Gastroesophageal sphincter (tissue), 4 donors: ENCODE measurements around the gene MYRIP. TPM values are rescaled to one million over a fixed set of nuclear protein-coding genes. Genes with fewer than 3 reads are reported as not detected.

ENCODE experiments used
- ATAC-seq: fragments of 150-250 bp; one replicate; pipeline ENCODE4 v1.9.1; 2016; ENCODE audit warnings: mild to moderate bottlenecking, moderate library complexity
- H3K27ac ChIP-seq, 4 donors: fragments of 200-600 bp; sonication (generic) in 3 of 4; 1 replicate in 3 of 4; 2 replicates in 1 of 4; pipeline ENCODE4 v1.5.1; 2016 to 2019
- H3K27me3 ChIP-seq: fragments of 200-600 bp; sonication (generic); one replicate; pipeline ENCODE4 v1.5.1; 2019
- H3K36me3 ChIP-seq, 2 donors: fragments of 200-600 bp; sonication (generic); one replicate each; pipeline ENCODE4 v1.5.1; 2019; ENCODE audit warnings: control low read depth in 1 of 2
- H3K4me1 ChIP-seq, 3 donors: fragments of 200-600 bp; sonication (generic); 1 replicate in 2 of 3; 2 replicates in 1 of 3; pipeline ENCODE4 v1.5.1; 2016 to 2019; ENCODE audit warnings: control low read depth in 2 of 3
- H3K4me3 ChIP-seq, 2 donors: fragments of 200-600 bp; sonication (generic); one replicate each; pipeline ENCODE4 v1.5.1; 2019; ENCODE audit warnings: mild to moderate bottlenecking in 1 of 2, moderate library complexity in 1 of 2
- H3K9me3 ChIP-seq, 3 donors: fragments of 200-600 bp; sonication (generic); one replicate each; pipeline ENCODE4 v1.5.1; 2017 to 2019; ENCODE audit warnings: control low read depth in 2 of 3
- CTCF ChIP-seq, 4 experiments: fragments of 200-600 bp in 2 of 4; fragments of 450-650 bp in 2 of 4; sonication (generic) in 1 of 4; IDR thresholded peaks; one replicate each; pipeline ENCODE4 v1.5.1; 2017 to 2019; ENCODE audit warnings: antibody characterized with exemption in 4 of 4, mild to moderate bottlenecking in 2 of 4, moderate library complexity in 2 of 4
- EP300 ChIP-seq: sonication (generic); formaldehyde crosslinking; IDR thresholded peaks from one replicate; pipeline ENCODE4 v1.6.1; 2017; ENCODE audit warnings: antibody characterized with exemption, mild to moderate bottlenecking
- POLR2A ChIP-seq, 2 donors: fragments of 450-650 bp; IDR thresholded peaks; one replicate each; pipeline ENCODE4 v1.6.1; 2017; ENCODE audit warnings: antibody characterized with exemption in 2 of 2, mild to moderate bottlenecking in 2 of 2, moderate library complexity in 1 of 2
- POLR2AphosphoS5 ChIP-seq: sonication (generic); formaldehyde crosslinking; IDR thresholded peaks from one replicate; pipeline ENCODE4 v1.6.1; 2017; ENCODE audit warnings: antibody characterized with exemption
- WGBS, 2 donors: methylation state at CpG; one replicate each; pipeline ENCODE4 v1.1.5; 2018; ENCODE audit warnings: low coverage in 1 of 2; 5-methylcytosine and 5-hydroxymethylcytosine counted together
- total RNA-seq, 4 donors: library from RNA; depleted of rRNA; stranded (reverse); fragments of >200 nt; gene quantifications; one replicate each; pipeline ENCODE4 v1.1.0, GENCODE V29; 2016

Gene MYRIP
- total RNA-seq, 4 donors from 2014 or later: 3.7 to 6.4 (median 5.0) TPM

GRCh38 chr3:40216471-40216870, 407.1 kb downstream of the MYRIP start:
- Histone ChIP-seq H3K4me3 (no peak overlapping the region), H3K27me3 (no peaks in the 10 kb centered on the region), H3K27ac (no peak overlapping the region), H3K36me3 (no peaks in the 10 kb centered on the region), H3K4me1 (no peaks in the 10 kb centered on the region), H3K9me3 (no peaks in the 10 kb centered on the region)
- ATAC-seq: no peak
- TF ChIP-seq CTCF (IDR thresholded peaks at IDR 0.05) (no peak), EP300 (no peak), POLR2A (IDR thresholded peaks at IDR 0.05) (no peak), POLR2AphosphoS5 (no peak)
- WGBS, 2 donors: 79 to 88% methylated on average over 2 of the region's 2 CpGs

GRCh38 chr3:40223856-40224255, 414.4 kb downstream of the MYRIP start:
- H3K4me1 ChIP-seq: peaks cover 0 to 3% (median 0%) of the 10 kb centered on the region in 3 donors

GRCh38 chr3:40224796-40225515, 415.5 kb downstream of the MYRIP start:
- peaks cover 0 to 8% (median 0%) of the 10 kb centered on the region in 3 donors for H3K4me1 ChIP-seq
- H3K36me3 ChIP-seq: no peaks in the 10 kb centered on the region
- no peak overlapping the region for H3K4me3 ChIP-seq
- no peak for TF ChIP-seq CTCF (IDR thresholded peaks at IDR 0.05)
- TF ChIP-seq POLR2A (IDR thresholded peaks at IDR 0.05): no peak
- no peak for TF ChIP-seq EP300
- no peak for TF ChIP-seq POLR2AphosphoS5
- no peaks in the 10 kb centered on the region for H3K9me3 ChIP-seq
- 91% methylated on average over 6 of the region's 6 CpGs; no CpG with 5 or more reads in 1 of the 2 donors for WGBS, 2 donors
- H3K27ac ChIP-seq: no peak overlapping the region
- no peaks in the 10 kb centered on the region for H3K27me3 ChIP-seq
- ATAC-seq: no peak

More at GRCh38 chr3:40223856-40224255, 414.4 kb downstream of the MYRIP start:
- Histone ChIP-seq H3K27me3 (no peaks in the 10 kb centered on the region), H3K27ac (no peak overlapping the region), H3K4me3 (no peak overlapping the region), H3K9me3 (no peaks in the 10 kb centered on the region), H3K36me3 (no peaks in the 10 kb centered on the region)
- 88 to 91% methylated on average over 4 of the region's 4 CpGs for WGBS, 2 donors
- ATAC-seq: no peak
- TF ChIP-seq CTCF (IDR thresholded peaks at IDR 0.05): no peak
- no peak for TF ChIP-seq EP300
- TF ChIP-seq POLR2AphosphoS5: no peak
- no peak for TF ChIP-seq POLR2A (IDR thresholded peaks at IDR 0.05)

- H3K27me3 ChIP-seq: no peaks in the 10 kb centered on the region
- H3K4me1 ChIP-seq: peaks cover 0 to 8% (median 0%) of the 10 kb centered on the region in 3 donors
- no peak for TF ChIP-seq CTCF (IDR thresholded peaks at IDR 0.05)
- TF ChIP-seq POLR2AphosphoS5: no peak
- TF ChIP-seq POLR2A (IDR thresholded peaks at IDR 0.05): no peak
- TF ChIP-seq EP300: no peak
- H3K9me3 ChIP-seq: no peaks in the 10 kb centered on the region
- no peak overlapping the region for H3K27ac ChIP-seq
- ATAC-seq: no peak
- H3K36me3 ChIP-seq: no peaks in the 10 kb centered on the region
- WGBS, 2 donors: 69 to 78% methylated on average over 4 to 5 of the region's 5 CpGs
- no peak overlapping the region for H3K4me3 ChIP-seq
Observed at GRCh38 chr3:40226636-40227035, 417.2 kb downstream of the MYRIP start.

GRCh38 chr3:40228792-40229350, 419.5 kb downstream of the MYRIP start:
- Histone ChIP-seq H3K4me3 (no peak overlapping the region), H3K27me3 (no peaks in the 10 kb centered on the region), H3K36me3 (peaks cover 0 to 12% of the 10 kb centered on the region in 2 donors), H3K4me1 (peaks cover 0 to 8% (median 0%) of the 10 kb centered on the region in 3 donors), H3K9me3 (no peaks in the 10 kb centered on the region), H3K27ac (no peak overlapping the region)
- TF ChIP-seq EP300: no peak
- TF ChIP-seq POLR2A (IDR thresholded peaks at IDR 0.05): no peak
- TF ChIP-seq CTCF (IDR thresholded peaks at IDR 0.05): no peak
- no peak for TF ChIP-seq POLR2AphosphoS5
- no peak for ATAC-seq
- WGBS, 2 donors: 58 to 64% methylated on average over 4 to 5 of the region's 5 CpGs
